Trophoblast cell (in vitro differentiated cells and primary cell): Measurements from ENCODE around the gene APOL4.
A peak's percentile ranks its signal among the peaks of the same experiment; 100 is the strongest.
"Not testable (repeated sequence)": the region's sequence is repeated elsewhere in the genome, so short reads cannot be mapped to it uniquely, and the experiment has no call there.

ENCODE experiments used
- DNase-seq, 2 donors: peaks; one replicate each; pipeline ENCODE4 v3.0.0-alpha.2; 2016
- H2AFZ ChIP-seq: 2 replicates; pipeline ENCODE4 v1.6.1; 2013; ENCODE audit warnings: low read length, moderate library complexity, mild to moderate bottlenecking; ENCODE audit not compliant: insufficient read depth, poor library complexity
- H2AK5ac ChIP-seq: 2 replicates; pipeline ENCODE4 v1.6.1; 2013; ENCODE audit warnings: mild to moderate bottlenecking, low read length
- H2BK120ac ChIP-seq: 2 replicates; pipeline ENCODE4 v1.6.1; 2013; ENCODE audit warnings: low read length, mild to moderate bottlenecking, moderate library complexity; ENCODE audit not compliant: insufficient read depth, poor library complexity
- H2BK12ac ChIP-seq: 2 replicates; pipeline ENCODE4 v1.6.1; 2013; ENCODE audit warnings: mild to moderate bottlenecking, low read length, moderate library complexity
- H2BK5ac ChIP-seq: 2 replicates; pipeline ENCODE4 v1.6.1; 2013; ENCODE audit warnings: low read length, low read depth, moderate library complexity, mild to moderate bottlenecking; ENCODE audit not compliant: poor library complexity
- H3K14ac ChIP-seq: 2 replicates; pipeline ENCODE4 v1.6.1; 2013; ENCODE audit warnings: mild to moderate bottlenecking, low read length
- H3K18ac ChIP-seq: 2 replicates; pipeline ENCODE4 v1.6.1; 2013; ENCODE audit warnings: mild to moderate bottlenecking, low read length
- H3K23ac ChIP-seq: 2 replicates; pipeline ENCODE4 v1.6.1; 2013; ENCODE audit warnings: low read length
- H3K27ac ChIP-seq: 2 replicates; pipeline ENCODE4 v1.5.1; 2013; ENCODE audit warnings: low read depth, mild to moderate bottlenecking, inconsistent platforms, low read length, moderate library complexity
- H3K27me3 ChIP-seq: 2 replicates; pipeline ENCODE4 v1.6.1; 2013; ENCODE audit warnings: inconsistent platforms, mild to moderate bottlenecking, low read length, moderate library complexity; ENCODE audit not compliant: insufficient read depth
- H3K36me3 ChIP-seq, 2 experiments: 1 replicate in 1 of 2; 2 replicates in 1 of 2; pipeline ENCODE4 v1.6.1; 2013; ENCODE audit warnings: low read length in 2 of 2, mild to moderate bottlenecking in 2 of 2, moderate library complexity in 1 of 2; ENCODE audit not compliant: insufficient read depth in 2 of 2, control insufficient read depth in 1 of 2
- H3K4ac ChIP-seq: 2 replicates; pipeline ENCODE4 v1.6.1; 2013; ENCODE audit warnings: low read depth, mild to moderate bottlenecking, low read length, moderate library complexity
- H3K4me1 ChIP-seq, 2 experiments: 1 replicate in 1 of 2; 2 replicates in 1 of 2; pipeline ENCODE4 v1.6.1; 2013; ENCODE audit warnings: low read length in 2 of 2, mild to moderate bottlenecking in 2 of 2, moderate library complexity in 1 of 2; ENCODE audit not compliant: insufficient read depth in 2 of 2, control insufficient read depth in 1 of 2
- H3K4me2 ChIP-seq: 2 replicates; pipeline ENCODE4 v1.6.1; 2013; ENCODE audit warnings: inconsistent platforms, mild to moderate bottlenecking, low read length, moderate library complexity
- H3K4me3 ChIP-seq: 2 replicates; pipeline ENCODE4 v1.5.1; 2013; ENCODE audit warnings: mild to moderate bottlenecking, low read depth, low read length, inconsistent platforms
- H3K79me1 ChIP-seq: one replicate; pipeline ENCODE4 v1.6.1; 2013; ENCODE audit warnings: low read length
- H3K79me2 ChIP-seq: 2 replicates; pipeline ENCODE4 v1.6.1; 2013; ENCODE audit warnings: low read length, mild to moderate bottlenecking; ENCODE audit not compliant: control insufficient read depth, insufficient read depth, poor library complexity
- H3K9ac ChIP-seq: 2 replicates; pipeline ENCODE4 v1.6.1; 2013; ENCODE audit warnings: mild to moderate bottlenecking, low read length
- H3K9me3 ChIP-seq: 2 replicates; pipeline ENCODE4 v1.6.1; 2013; ENCODE audit warnings: low read depth, mild to moderate bottlenecking, control low read depth, inconsistent platforms, low read length; ENCODE audit not compliant: insufficient read depth
- H4K12ac ChIP-seq: 2 replicates; pipeline ENCODE4 v1.6.1; 2013; ENCODE audit warnings: low read depth, mild to moderate bottlenecking, low read length, moderate library complexity
- H4K8ac ChIP-seq: 2 replicates; pipeline ENCODE4 v1.6.1; 2013; ENCODE audit warnings: low read depth, mild to moderate bottlenecking, low read length, moderate library complexity
- H4K91ac ChIP-seq: one replicate; pipeline ENCODE4 v1.6.1; 2013; ENCODE audit warnings: low read depth, mild to moderate bottlenecking, low read length, moderate library complexity
- WGBS: extraction: QIAGEN DNeasy Blood & Tissue Kit; methylation state at CpG from one replicate; pipeline ENCODE4 v1.1.7; 2013; ENCODE audit warnings: missing lambda C conversion rate; ENCODE audit not compliant: insufficient read length, insufficient coverage; ENCODE audit errors: extremely low coverage; 5-methylcytosine and 5-hydroxymethylcytosine counted together

APOL4 gene

GRCh38 chr22:36192542-36192941 is 9.1 kb downstream of the APOL4 start:
- no peak overlapping the region for H3K9ac ChIP-seq
- no peaks in the 10 kb centered on the region for H3K79me1 ChIP-seq
- no peak overlapping the region for H4K91ac ChIP-seq
- no CpG with 5 or more reads among the region's 4 CpGs for WGBS
- no peak overlapping the region for H2BK12ac ChIP-seq
- no peak overlapping the region for H2BK120ac ChIP-seq
- no peak overlapping the region for H4K12ac ChIP-seq
- H3K4me1 ChIP-seq: peaks cover under 1 to 1% of the 10 kb centered on the region in 2 experiments
- no peak overlapping the region for H4K8ac ChIP-seq
- H3K4me2 ChIP-seq: no peak overlapping the region
- H3K9me3 ChIP-seq: peaks cover 1% of the 10 kb centered on the region
- H2AFZ ChIP-seq: no peak overlapping the region
- H3K14ac ChIP-seq: no peak overlapping the region
- no peak for DNase-seq
- H3K4ac ChIP-seq: no peak overlapping the region
- H3K23ac ChIP-seq: no peak overlapping the region
- no peaks in the 10 kb centered on the region for H3K36me3 ChIP-seq
- H3K4me3 ChIP-seq: no peak overlapping the region
- H3K18ac ChIP-seq: no peak overlapping the region
- no peak overlapping the region for H3K27ac ChIP-seq
- H3K79me2 ChIP-seq: no peaks in the 10 kb centered on the region
- H3K27me3 ChIP-seq: no peaks in the 10 kb centered on the region
- H2AK5ac ChIP-seq: no peak overlapping the region
- no peak overlapping the region for H2BK5ac ChIP-seq

DNA sequence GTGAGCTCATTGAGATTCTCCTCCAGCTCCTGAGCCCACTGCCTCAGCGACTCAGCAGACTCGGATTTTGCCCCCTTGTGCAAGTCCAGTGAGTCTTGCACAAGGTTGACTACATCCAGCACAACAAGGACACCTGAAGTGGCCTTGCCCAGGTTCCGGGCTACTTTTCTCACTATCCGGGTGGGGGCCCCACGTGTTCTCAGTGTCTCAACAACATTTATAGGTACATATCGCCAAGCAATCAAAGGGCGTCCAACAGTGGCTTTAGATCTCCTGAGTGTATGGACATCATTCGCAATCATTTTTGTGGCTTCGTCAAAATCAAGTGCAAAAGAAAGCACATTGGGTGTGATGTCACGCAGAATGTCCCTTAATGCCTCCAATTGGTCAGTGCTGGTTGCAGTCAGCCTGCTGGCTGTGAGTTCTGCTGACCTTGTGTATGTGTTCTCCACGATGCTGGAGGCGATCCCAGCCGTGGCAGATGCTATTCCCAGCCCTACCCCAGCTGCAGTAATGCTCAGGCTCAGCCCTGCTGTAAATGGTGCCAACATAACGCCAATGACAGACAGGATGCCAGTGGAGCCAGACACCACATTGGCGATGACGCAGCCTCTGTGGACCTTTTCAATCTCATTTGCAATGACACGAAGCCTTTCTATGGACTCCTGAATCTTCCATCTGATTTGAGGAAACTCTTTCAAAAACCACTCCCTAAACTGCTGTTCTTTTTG is 10.3 kb downstream of the APOL4 start:
- WGBS: no CpG with 5 or more reads among the region's 17 CpGs
- Histone ChIP-seq H3K14ac (no peak overlapping the region), H3K18ac (no peak overlapping the region), H3K4me3 (no peak overlapping the region), H2AK5ac (no peak overlapping the region), H3K4me1 (no peaks in the 10 kb centered on the region), H3K4ac (no peak overlapping the region), H3K9me3 (peaks cover 1% of the 10 kb centered on the region), H3K79me1 (no peaks in the 10 kb centered on the region), H4K12ac (no peak overlapping the region), H3K79me2 (no peaks in the 10 kb centered on the region), H3K27ac (no peak overlapping the region), H3K23ac (no peak overlapping the region), H2BK12ac (no peak overlapping the region), H4K91ac (no peak overlapping the region), H2BK5ac (no peak overlapping the region), H2AFZ (no peak overlapping the region), H2BK120ac (no peak overlapping the region), H3K4me2 (no peak overlapping the region), H3K27me3 (no peaks in the 10 kb centered on the region), H3K36me3 (no peaks in the 10 kb centered on the region), H4K8ac (no peak overlapping the region), H3K9ac (no peak overlapping the region)
- no peak for DNase-seq

DNA sequence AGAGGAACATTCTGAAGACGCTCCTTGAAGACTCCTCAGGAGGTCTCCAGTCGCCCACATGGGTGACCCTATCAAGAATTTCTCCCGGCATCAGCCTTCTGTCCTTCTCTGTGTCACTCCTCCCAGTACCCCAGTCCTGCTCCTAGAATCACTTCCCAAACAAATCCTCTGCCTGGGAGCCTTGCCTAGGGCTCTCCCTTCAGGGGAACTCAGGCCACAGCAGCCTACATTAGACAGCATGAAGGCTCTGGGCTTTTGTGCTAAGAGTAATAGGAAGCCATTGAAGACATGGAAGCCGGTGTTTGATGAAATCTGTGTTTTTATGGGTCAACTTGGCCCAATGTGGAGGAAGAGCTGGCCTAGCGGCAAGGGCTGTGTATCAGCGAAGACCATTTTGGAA is 13.7 kb downstream of the APOL4 start:
- H2BK12ac ChIP-seq, H3K79me2 ChIP-seq, H3K4me3 ChIP-seq, H3K4me1 ChIP-seq, H2AK5ac ChIP-seq, H3K9ac ChIP-seq, H2BK5ac ChIP-seq, DNase-seq, H2AFZ ChIP-seq, H3K9me3 ChIP-seq, H3K79me1 ChIP-seq, H4K12ac ChIP-seq, H2BK120ac ChIP-seq, H3K36me3 ChIP-seq, H3K18ac ChIP-seq, H3K23ac ChIP-seq, H3K27me3 ChIP-seq, H3K27ac ChIP-seq, H3K4ac ChIP-seq, H4K8ac ChIP-seq, H3K14ac ChIP-seq, H3K4me2 ChIP-seq, H4K91ac ChIP-seq: not testable (repeated sequence)
- WGBS: no CpG with 5 or more reads among the region's 6 CpGs

GRCh38 chr22:36185828-36186624 is 15.6 kb downstream of the APOL4 start:
- no peak overlapping the region for H2BK12ac ChIP-seq
- no peak overlapping the region for H3K9ac ChIP-seq
- H3K14ac ChIP-seq: no peak overlapping the region

More at GRCh38 chr22:36185828-36186624, 15.6 kb downstream of the APOL4 start:
- Histone ChIP-seq H3K4me1 (no peaks in the 10 kb centered on the region), H3K4me3 (no peak overlapping the region), H3K79me2 (no peaks in the 10 kb centered on the region), H2AFZ (no peak overlapping the region), H4K8ac (no peak overlapping the region), H2BK120ac (no peak overlapping the region), H3K36me3 (no peaks in the 10 kb centered on the region), H3K4ac (no peak overlapping the region), H3K79me1 (no peaks in the 10 kb centered on the region), H3K27ac (no peak overlapping the region), H3K9me3 (peaks cover 1% of the 10 kb centered on the region), H3K27me3 (no peaks in the 10 kb centered on the region), H2AK5ac (no peak overlapping the region), H3K23ac (no peak overlapping the region), H4K12ac (no peak overlapping the region), H4K91ac (no peak overlapping the region), H3K18ac (no peak overlapping the region), H2BK5ac (no peak overlapping the region), H3K4me2 (no peak overlapping the region)
- peak in 1 of 2 donors; percentile 14 for DNase-seq
- no CpG with 5 or more reads among the region's 14 CpGs for WGBS
